Hematopoietic multipotent progenitor cell treated with erythropoietin and hydrocortisone succinate and interleukin-3 and kit ligand, for 15 days (in vitro differentiated cells): ENCODE measurements around the gene AADACL2.
"Not testable (repeated sequence)": the region's sequence is repeated elsewhere in the genome, so short reads cannot be mapped to it uniquely, and the experiment has no call there.

ENCODE experiments used
- DNase-seq: peaks from one replicate; pipeline ENCODE4 v3.0.0-alpha.2; 2015; ENCODE audit warnings: low spot score

AADACL2 gene

GRCh38 chr3:151766454-151766853 lies 32.7 kb downstream of the AADACL2 start:
- DNase-seq, result no peak

- DNase-seq, result no peak
These were observed 34.7 kb downstream of the AADACL2 start for GRCh38 chr3:151768393-151768930.

- no peak for DNase-seq
These were observed 35.4 kb downstream of the AADACL2 start for GRCh38 chr3:151769175-151769574.

- DNase-seq, result no peak
These were observed 37.2 kb downstream of the AADACL2 start for GRCh38 chr3:151770956-151771355.

GRCh38 chr3:151772825-151773480 lies 39.2 kb downstream of the AADACL2 start:
- no peak for DNase-seq

- no peak for DNase-seq
These were observed 40.5 kb downstream of the AADACL2 start for GRCh38 chr3:151774235-151774634.

GRCh38 chr3:151774910-151775309 lies 41.2 kb downstream of the AADACL2 start:
- DNase-seq, result no peak

- no peak for DNase-seq
These were observed 41.9 kb downstream of the AADACL2 start for GRCh38 chr3:151775314-151776258.

- no peak for DNase-seq
These were observed 42.6 kb downstream of the AADACL2 start for GRCh38 chr3:151776259-151776740.

- no peak for DNase-seq
These were observed 44.2 kb downstream of the AADACL2 start for GRCh38 chr3:151777880-151778279.

- DNase-seq, result no peak
These were observed 53.9 kb downstream of the AADACL2 start for GRCh38 chr3:151787626-151788025.

- DNase-seq, result no peak
These were observed 54.7 kb downstream of the AADACL2 start for GRCh38 chr3:151788401-151788800.

- no peak for DNase-seq
These were observed 56.2 kb downstream of the AADACL2 start for GRCh38 chr3:151789853-151790463.

GRCh38 chr3:151790763-151791162 lies 57.0 kb downstream of the AADACL2 start:
- DNase-seq, result not testable (repeated sequence)

- no peak for DNase-seq
These were observed 58.7 kb downstream of the AADACL2 start for GRCh38 chr3:151792411-151792810.

- DNase-seq, result no peak
These were observed 59.9 kb downstream of the AADACL2 start for GRCh38 chr3:151793636-151794035.

GRCh38 chr3:151794080-151794479 lies 60.4 kb downstream of the AADACL2 start:
- no peak for DNase-seq

- DNase-seq, result no peak
These were observed 61.5 kb downstream of the AADACL2 start for GRCh38 chr3:151795276-151795675.

- DNase-seq, result no peak
These were observed 62.5 kb downstream of the AADACL2 start for GRCh38 chr3:151796105-151796680.

GRCh38 chr3:151798466-151798865 lies 64.7 kb downstream of the AADACL2 start:
- no peak for DNase-seq

- DNase-seq, result no peak
These were observed 66.7 kb downstream of the AADACL2 start for GRCh38 chr3:151800431-151800830.

- DNase-seq, result no peak
These were observed 70.5 kb downstream of the AADACL2 start for GRCh38 chr3:151804267-151804666.
